Parathyroid adenoma (tissue), 2 donors: ENCODE measurements around the gene PLEKHA6.

Experiments used
- H2AFZ ChIP-seq: fragments of 300-600 bp; sonication (generic); one replicate; pipeline ENCODE4 v1.7.0; 2017; ENCODE audit warnings: antibody characterized with exemption, mild to moderate bottlenecking
- H3K27ac ChIP-seq: fragments of 300-600 bp; sonication (generic); one replicate; pipeline ENCODE4 v1.7.0; 2017
- H3K27me3 ChIP-seq: fragments of 300-600 bp; sonication (generic); one replicate; pipeline ENCODE4 v1.7.0; 2017; ENCODE audit warnings: low read length; ENCODE audit not compliant: control insufficient read depth, insufficient read depth
- H3K36me3 ChIP-seq: fragments of 300-600 bp; sonication (generic); one replicate; pipeline ENCODE4 v1.7.0; 2017; ENCODE audit warnings: low read length; ENCODE audit not compliant: control insufficient read depth, insufficient read depth
- H3K4me1 ChIP-seq: fragments of 300-600 bp; sonication (generic); one replicate; pipeline ENCODE4 v1.7.0; 2017; ENCODE audit warnings: control low read depth
- H3K4me2 ChIP-seq: fragments of 300-600 bp; sonication (generic); one replicate; pipeline ENCODE4 v1.7.0; 2017; ENCODE audit warnings: low read length
- H3K4me3 ChIP-seq: fragments of 300-600 bp; sonication (generic); one replicate; pipeline ENCODE4 v1.7.0; 2017; ENCODE audit warnings: low read depth, low read length
- H3K79me2 ChIP-seq: fragments of 300-600 bp; sonication (generic); one replicate; pipeline ENCODE4 v1.7.0; 2017; ENCODE audit warnings: control low read depth
- H3K9ac ChIP-seq: fragments of 300-600 bp; sonication (generic); one replicate; pipeline ENCODE4 v1.7.0; 2017; ENCODE audit warnings: mild to moderate bottlenecking
- H3K9me3 ChIP-seq: fragments of 300-600 bp; sonication (generic); one replicate; pipeline ENCODE4 v1.7.0; 2017; ENCODE audit warnings: low read length; ENCODE audit not compliant: control insufficient read depth
- CTCF ChIP-seq: fragments of 300-600 bp; sonication (generic); IDR thresholded peaks from one replicate; pipeline ENCODE4 v1.7.0; 2017; ENCODE audit warnings: antibody characterized with exemption, mild to moderate bottlenecking
- donor health status: primary hyperparathyroidism.

The PLEKHA6 gene

GRCh38 chr1:204321665-204322064 is 38.1 kb downstream of the PLEKHA6 start:
- Histone ChIP-seq H2AFZ (no peak overlapping the region), H3K4me1 (no peaks in the 10 kb centered on the region), H3K4me2 (no peak overlapping the region), H3K9ac (no peak overlapping the region), H3K27ac (no peak overlapping the region), H3K9me3 (no peaks in the 10 kb centered on the region), H3K36me3 (no peaks in the 10 kb centered on the region), H3K27me3 (no peaks in the 10 kb centered on the region), H3K79me2 (no peaks in the 10 kb centered on the region), H3K4me3 (no peak overlapping the region)
- no peak for TF ChIP-seq CTCF

- no peak for TF ChIP-seq CTCF
- Histone ChIP-seq H3K4me1 (no peaks in the 10 kb centered on the region), H3K4me2 (no peak overlapping the region), H3K27ac (no peak overlapping the region), H3K36me3 (no peaks in the 10 kb centered on the region), H3K9ac (no peak overlapping the region), H3K9me3 (no peaks in the 10 kb centered on the region), H3K4me3 (no peak overlapping the region), H3K27me3 (no peaks in the 10 kb centered on the region), H3K79me2 (no peaks in the 10 kb centered on the region), H2AFZ (no peak overlapping the region)
These were observed 38.7 kb downstream of the PLEKHA6 start for GRCh38 chr1:204321051-204321450.

GRCh38 chr1:204320382-204320804 is 39.3 kb downstream of the PLEKHA6 start:
- Histone ChIP-seq H3K4me1 (no peaks in the 10 kb centered on the region), H3K9me3 (no peaks in the 10 kb centered on the region), H3K27me3 (no peaks in the 10 kb centered on the region), H3K4me3 (no peak overlapping the region), H3K4me2 (no peak overlapping the region), H3K36me3 (no peaks in the 10 kb centered on the region), H3K27ac (no peak overlapping the region), H3K9ac (no peak overlapping the region), H2AFZ (no peak overlapping the region), H3K79me2 (no peaks in the 10 kb centered on the region)
- no peak for TF ChIP-seq CTCF

GRCh38 chr1:204319462-204319861 is 40.3 kb downstream of the PLEKHA6 start:
- Histone ChIP-seq H3K36me3 (no peaks in the 10 kb centered on the region), H3K27ac (no peak overlapping the region), H2AFZ (no peak overlapping the region), H3K9ac (no peak overlapping the region), H3K9me3 (no peaks in the 10 kb centered on the region), H3K4me3 (no peak overlapping the region), H3K4me1 (no peaks in the 10 kb centered on the region), H3K27me3 (no peaks in the 10 kb centered on the region), H3K4me2 (no peak overlapping the region), H3K79me2 (no peaks in the 10 kb centered on the region)
- no peak for TF ChIP-seq CTCF

- Histone ChIP-seq H3K27ac (no peak overlapping the region), H3K79me2 (no peaks in the 10 kb centered on the region), H3K27me3 (no peaks in the 10 kb centered on the region), H3K9me3 (no peaks in the 10 kb centered on the region), H3K9ac (no peak overlapping the region), H3K36me3 (no peaks in the 10 kb centered on the region), H3K4me3 (no peak overlapping the region), H3K4me2 (no peak overlapping the region), H3K4me1 (no peaks in the 10 kb centered on the region), H2AFZ (no peak overlapping the region)
- TF ChIP-seq CTCF, result no peak
These were observed 40.7 kb downstream of the PLEKHA6 start for GRCh38 chr1:204319027-204319426.
